22Rv1 (cell line): Measurements from ENCODE around the gene NTNG1.

Source experiments
- H3K27ac ChIP-seq: fragments of 450-650 bp; 2 replicates; pipeline ENCODE4 v1.5.1; 2017
- ZFX ChIP-seq: fragments of 450-650 bp; IDR thresholded peaks from 2 replicates; pipeline ENCODE4 v1.6.1; 2017; ENCODE audit warnings: antibody characterized with exemption, borderline replicate concordance
- TF ChIP-seq, protein P1 (sequence below): fragments of 450-650 bp; IDR thresholded peaks from 2 replicates; pipeline ENCODE4 v1.5.1; 2017; ENCODE audit warnings: mild to moderate bottlenecking

The NTNG1 gene

DNA sequence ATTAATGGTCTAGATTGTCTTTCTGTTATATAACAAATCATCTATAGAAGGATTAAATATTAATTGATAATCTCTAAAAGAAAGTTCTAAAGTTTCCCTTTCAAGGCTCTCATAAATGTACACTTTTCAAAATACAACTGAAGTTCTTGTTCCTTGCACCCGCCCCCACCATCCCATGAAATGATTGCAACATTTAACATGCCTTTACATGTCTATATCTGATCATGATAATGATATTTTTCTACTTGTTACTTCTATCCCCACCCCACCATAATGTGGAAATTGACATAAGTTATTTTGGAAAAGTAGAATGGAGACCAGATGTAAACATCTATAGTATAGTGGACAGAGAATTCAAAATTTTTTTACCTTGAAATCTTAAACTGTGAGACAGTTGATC is 186.6 kb downstream of the NTNG1 start:
- H3K27ac ChIP-seq, result no peak overlapping the region
- TF ChIP-seq, protein P1, sequence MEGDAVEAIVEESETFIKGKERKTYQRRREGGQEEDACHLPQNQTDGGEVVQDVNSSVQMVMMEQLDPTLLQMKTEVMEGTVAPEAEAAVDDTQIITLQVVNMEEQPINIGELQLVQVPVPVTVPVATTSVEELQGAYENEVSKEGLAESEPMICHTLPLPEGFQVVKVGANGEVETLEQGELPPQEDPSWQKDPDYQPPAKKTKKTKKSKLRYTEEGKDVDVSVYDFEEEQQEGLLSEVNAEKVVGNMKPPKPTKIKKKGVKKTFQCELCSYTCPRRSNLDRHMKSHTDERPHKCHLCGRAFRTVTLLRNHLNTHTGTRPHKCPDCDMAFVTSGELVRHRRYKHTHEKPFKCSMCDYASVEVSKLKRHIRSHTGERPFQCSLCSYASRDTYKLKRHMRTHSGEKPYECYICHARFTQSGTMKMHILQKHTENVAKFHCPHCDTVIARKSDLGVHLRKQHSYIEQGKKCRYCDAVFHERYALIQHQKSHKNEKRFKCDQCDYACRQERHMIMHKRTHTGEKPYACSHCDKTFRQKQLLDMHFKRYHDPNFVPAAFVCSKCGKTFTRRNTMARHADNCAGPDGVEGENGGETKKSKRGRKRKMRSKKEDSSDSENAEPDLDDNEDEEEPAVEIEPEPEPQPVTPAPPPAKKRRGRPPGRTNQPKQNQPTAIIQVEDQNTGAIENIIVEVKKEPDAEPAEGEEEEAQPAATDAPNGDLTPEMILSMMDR, result no peak
- TF ChIP-seq ZFX, result no peak

DNA sequence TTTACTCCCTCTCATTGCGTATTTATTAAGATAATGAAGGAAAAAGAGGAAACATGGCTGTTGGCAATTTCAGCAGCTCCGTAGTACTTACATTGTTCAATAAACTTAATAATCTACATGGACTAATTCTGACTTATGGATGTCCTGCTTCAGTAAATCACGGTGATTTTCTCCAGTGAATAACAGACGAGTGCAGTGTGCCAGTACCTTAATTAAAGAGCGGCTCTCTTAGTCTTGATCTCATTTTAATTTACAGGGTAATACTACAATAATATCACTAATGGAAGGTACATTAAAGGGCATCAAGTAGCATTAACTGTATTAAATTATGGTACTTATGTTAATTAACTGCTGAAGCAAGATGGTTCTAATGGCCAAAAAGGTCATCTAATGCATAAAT is 187.2 kb downstream of the NTNG1 start:
- no peak overlapping the region for H3K27ac ChIP-seq

DNA sequence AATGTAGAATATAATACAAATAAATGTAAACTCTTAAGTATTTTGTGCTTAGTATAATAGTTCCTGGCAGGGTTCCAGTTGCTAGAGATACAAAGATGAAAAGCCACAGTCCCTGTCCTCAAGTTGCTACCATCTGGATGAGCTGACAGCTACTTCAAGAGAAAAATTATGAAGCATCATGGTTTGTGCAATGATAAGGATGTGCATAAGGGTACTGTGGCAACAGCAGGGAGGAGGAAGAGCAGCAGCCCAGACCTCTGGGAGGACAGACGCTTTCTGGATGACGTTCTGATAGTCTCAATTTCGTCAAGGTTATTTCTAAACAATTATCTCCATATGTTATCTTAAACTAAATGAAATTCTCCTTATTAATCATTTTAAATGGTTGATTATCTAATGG is 198.9 kb downstream of the NTNG1 start:
- H3K27ac ChIP-seq, result no peak overlapping the region
- TF ChIP-seq ZFX, result no peak
- TF ChIP-seq, protein P1, result no peak

More for the DNA sequence above, 187.2 kb downstream of the NTNG1 start:
- no peak for TF ChIP-seq ZFX
- TF ChIP-seq, protein P1, result no peak

DNA sequence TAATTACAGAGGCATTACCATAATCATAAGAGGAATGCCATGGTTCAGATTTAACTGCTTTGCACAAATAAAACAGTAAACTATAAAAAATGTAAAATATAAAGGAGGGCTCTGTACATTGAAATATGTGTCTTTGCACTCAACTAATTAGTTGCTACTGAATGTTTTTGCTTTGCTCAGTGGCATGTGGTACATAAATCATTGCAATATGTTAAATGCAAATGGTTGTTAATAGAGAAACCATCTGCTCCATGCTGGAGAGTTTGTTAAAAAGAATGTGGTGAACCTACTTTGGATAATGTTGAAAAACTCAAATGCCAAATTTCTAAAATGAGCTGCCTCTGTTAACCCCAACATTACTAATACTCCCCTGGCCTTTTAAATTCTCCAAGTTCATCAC is 201.5 kb downstream of the NTNG1 start:
- H3K27ac ChIP-seq, result no peak overlapping the region

DNA sequence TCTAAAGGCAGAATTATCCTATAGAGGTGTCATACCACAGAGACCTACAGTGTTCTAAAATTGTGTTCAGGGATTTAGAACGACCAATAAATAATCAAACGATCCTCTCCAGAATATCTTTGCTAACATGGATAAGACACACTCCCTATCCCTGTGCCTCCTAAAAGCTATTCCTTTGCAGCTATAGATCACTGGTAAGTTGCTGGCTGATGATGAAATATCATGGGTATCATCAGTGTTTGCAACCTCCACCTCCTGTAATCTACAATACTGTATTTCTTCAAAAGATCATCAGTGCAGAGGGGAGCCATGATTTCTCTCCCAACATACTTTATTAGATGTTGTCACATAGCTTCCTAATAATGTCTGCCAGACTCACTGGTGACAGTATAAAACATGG is 201.9 kb downstream of the NTNG1 start:
- no peak for TF ChIP-seq ZFX
- TF ChIP-seq, protein P1, result no peak
- no peak overlapping the region for H3K27ac ChIP-seq

More for the DNA sequence above, 201.5 kb downstream of the NTNG1 start:
- no peak for TF ChIP-seq ZFX
- TF ChIP-seq, protein P1, result no peak

DNA sequence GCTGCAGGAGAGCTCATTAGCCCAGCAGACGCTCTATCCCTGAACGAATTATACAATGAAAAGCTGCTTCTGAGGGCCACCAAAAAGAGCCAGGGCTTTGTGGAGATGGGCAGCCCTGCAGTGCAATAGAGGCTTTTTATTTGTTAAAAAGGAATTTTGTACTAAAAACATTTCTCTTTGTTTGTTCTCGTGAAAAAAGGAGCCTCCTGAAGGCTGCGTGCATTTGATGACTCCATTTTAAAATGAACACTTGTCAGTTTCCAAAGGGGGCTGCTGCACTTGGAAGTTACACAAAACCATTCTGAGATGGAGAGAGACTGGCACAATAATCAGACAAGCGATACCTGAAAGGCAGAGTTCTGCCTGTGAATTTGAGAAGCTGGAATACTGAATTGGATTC is 202.8 kb downstream of the NTNG1 start:
- H3K27ac ChIP-seq, result no peak overlapping the region
- TF ChIP-seq ZFX, result no peak
- TF ChIP-seq, protein P1, result no peak

DNA sequence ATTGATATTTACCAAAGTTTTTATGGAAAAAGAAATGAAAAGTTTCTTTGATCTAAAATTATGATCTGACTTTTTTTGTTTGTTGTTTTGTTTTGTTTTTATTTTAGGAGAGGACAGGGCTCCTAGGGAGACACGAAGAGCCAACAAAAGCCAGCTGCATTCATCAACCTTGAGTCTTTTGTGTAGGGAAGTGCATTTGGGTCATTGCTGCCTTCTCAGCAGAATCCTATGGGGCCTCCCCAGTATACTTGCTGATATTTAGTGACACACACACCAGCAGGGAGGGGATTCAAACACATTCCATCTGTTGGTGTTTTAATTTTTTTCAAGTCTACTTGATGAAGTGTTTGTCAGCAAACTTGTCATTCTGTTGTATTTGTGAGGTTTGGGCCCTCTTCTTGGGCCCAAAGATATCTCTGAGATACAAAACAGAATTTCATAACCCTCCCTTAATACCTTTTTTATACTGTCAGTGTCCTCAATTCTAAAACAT is 203.5 kb downstream of the NTNG1 start:
- no peak for TF ChIP-seq ZFX
- TF ChIP-seq, protein P1, result no peak
- no peak overlapping the region for H3K27ac ChIP-seq
